Panc1 (cell line): Measurements from ENCODE around the gene PREP.

Source experiments
- CTCF ChIP-seq: fragments of 450-650 bp; IDR thresholded peaks from 2 replicates; pipeline ENCODE4 v1.5.1; 2017; ENCODE audit warnings: mild to moderate bottlenecking
- REST ChIP-seq, 2 experiments: IDR thresholded peaks; 2 replicates each; pipeline ENCODE4 v1.6.1; 2011 to 2012; ENCODE audit warnings: low read depth in 2 of 2, control low read depth in 1 of 2, low read length in 1 of 2, mild to moderate bottlenecking in 1 of 2, moderate library complexity in 1 of 2; ENCODE audit not compliant: insufficient read depth in 1 of 2

DNA sequence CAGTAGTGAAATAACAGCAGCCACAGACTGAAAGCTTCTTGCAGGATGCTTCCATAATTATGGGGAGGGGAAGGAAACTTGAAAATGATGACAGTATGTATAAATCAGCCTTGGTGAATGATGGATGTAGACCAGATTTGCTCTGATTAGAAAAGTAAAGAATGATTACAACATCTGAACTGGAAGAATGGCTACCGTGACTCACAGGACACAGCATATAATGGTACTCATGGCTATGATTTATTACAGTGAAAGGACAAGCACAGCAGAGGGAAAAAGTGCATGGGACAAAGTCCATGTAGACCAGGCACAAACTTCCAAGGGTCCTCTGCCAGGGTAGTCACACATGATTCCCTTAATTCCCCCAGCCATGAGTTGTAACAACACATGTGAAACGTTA is 152.3 kb downstream of the PREP start:
- TF ChIP-seq CTCF (no peak), REST (IDR thresholded peaks at IDR 0.05; ENCODE audit: insufficient read depth in 1 of 2, low read depth in 2 of 2, low read length in 1 of 2) (no peak)
